C1 segment of cervical spinal cord (tissue), 14 donors: ENCODE results near the gene LYPD1.

Experiments
- DNase-seq, 14 donors: peaks; one replicate each; lab custom pipeline; 2025; lab: John Stamatoyannopoulos, UW

LYPD1 gene

DNA sequence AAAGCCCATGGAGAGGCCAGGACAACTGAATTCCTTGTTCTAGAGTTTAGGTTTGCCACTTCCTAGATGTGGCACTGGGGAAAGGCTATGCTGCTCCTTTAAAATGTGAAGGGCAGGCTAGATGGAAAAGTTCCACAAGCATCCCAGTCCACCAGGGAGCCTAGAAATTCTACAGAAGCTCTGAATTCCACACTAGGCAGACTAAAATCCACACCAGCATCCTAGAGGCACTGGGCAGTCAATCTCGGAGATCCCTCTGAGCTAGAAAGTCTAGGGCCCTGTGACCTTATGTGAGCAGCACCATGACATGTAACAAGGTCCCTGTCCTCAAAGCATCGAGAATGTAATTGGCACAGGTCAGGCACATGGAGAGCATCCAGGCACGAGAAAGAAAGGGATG lies 71.5 kb downstream of the LYPD1 start:
- DNase-seq, result no peak

DNA sequence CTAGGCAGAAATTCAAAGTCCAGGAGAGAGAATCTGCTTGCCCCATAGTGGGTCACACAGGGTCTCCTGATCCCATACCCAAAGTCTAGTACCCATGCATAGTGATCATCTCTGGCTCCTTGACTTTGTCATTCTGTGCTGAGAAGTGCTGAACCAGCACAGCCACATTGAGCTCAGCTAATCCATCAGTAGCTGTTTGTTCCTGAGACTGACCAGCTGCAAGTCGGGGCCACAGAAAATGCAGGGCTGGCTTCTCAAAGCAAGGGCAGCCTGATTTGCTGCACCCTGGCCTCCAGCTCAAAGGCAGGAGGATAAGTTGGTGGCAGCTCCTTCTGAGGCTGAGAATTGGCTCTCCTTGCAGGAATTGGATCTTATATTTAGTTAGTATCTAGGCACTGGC lies 72.2 kb downstream of the LYPD1 start:
- no peak for DNase-seq

DNA sequence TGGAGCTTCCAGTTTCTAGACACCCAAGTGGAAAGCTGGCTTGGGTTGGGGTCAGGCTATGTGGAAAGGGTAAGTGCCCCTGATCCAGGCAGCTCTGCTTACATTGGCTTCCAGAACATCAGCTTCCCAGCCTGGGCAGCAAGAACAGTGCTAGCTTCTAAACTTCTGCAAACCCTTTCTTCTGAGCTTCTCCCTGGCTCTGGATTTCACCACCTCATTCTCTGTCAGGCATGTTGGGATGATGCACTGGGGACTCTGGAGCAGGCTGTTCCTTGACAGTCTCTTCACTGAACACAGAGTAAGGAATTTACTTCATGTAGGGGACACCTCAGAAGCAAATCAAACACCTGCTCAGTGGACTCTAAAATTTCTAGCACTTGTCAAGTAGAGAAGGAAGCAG lies 72.8 kb downstream of the LYPD1 start:
- no peak for DNase-seq

DNA sequence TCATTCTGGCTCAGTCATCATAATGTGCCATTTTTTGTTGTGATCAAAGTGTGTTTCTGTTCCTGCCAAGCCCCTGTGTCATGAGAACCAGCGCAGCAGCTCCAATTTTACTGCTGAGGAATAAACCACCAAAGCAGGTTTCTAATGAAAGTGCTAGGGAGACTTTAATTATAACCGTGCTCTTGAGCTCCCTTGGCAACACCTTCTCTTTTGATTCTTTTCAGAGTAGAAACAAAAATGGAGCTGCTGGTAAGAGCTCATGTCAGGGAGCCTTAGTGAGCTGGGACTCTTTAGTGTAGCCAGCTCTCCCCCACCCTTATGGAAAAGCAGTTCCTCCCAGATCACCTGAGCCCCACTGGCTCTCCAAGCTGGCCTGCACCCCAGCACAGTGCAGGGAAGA lies 74.3 kb downstream of the LYPD1 start:
- peak in 1 of 14 donors; percentile 15 for DNase-seq

DNA sequence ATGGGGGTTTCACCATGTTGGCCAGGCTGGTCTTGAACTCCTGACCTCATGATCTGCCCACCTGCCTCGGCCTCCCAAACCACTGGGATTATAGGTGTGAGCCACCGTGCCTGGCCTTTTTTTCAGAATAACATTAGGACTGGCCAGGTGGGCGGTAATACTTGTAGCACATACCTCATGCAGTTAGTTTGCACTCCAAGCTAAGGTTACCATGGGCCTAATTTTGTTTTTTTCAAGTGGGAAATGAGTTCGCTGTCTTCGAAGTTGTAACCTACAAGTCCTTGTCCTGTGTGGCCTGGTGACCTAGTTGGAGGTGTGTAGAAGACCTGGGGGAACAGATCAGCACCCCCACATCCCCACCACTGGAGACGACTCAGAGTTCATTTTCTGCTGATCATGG lies 74.8 kb downstream of the LYPD1 start:
- no peak for DNase-seq
